HG03469 (cell line): ENCODE measurements around the gene GTPBP2.
"Not testable (repeated sequence)": the region's sequence is repeated elsewhere in the genome, so short reads cannot be mapped to it uniquely, and the experiment has no call there.

Experiments used
- ATAC-seq: cut with Tn5 transposase; IDR thresholded peaks from one replicate; pipeline ENCODE4 v1.9.1; 2021; ENCODE audit warnings: mild to moderate bottlenecking, moderate library complexity, moderate number of reproducible peaks; ENCODE audit not compliant: unreplicated experiment

GTPBP2 gene

GRCh38 chr6:43624786-43625288 lies 4.2 kb downstream of the GTPBP2 start:
- no peak for ATAC-seq

GRCh38 chr6:43623880-43624785 lies 4.9 kb downstream of the GTPBP2 start:
- ATAC-seq: no peak

- ATAC-seq: no peak
These were observed 6.5 kb downstream of the GTPBP2 start for GRCh38 chr6:43622541-43622940.

GRCh38 chr6:43621836-43622180 lies 7.3 kb downstream of the GTPBP2 start:
- no peak for ATAC-seq

- no peak for ATAC-seq
These were observed 7.8 kb downstream of the GTPBP2 start for GRCh38 chr6:43621078-43621835.

GRCh38 chr6:43616725-43617472 lies 12.2 kb downstream of the GTPBP2 start:
- ATAC-seq: no peak

GRCh38 chr6:43614396-43614730 lies 14.7 kb downstream of the GTPBP2 start:
- ATAC-seq: no peak

GRCh38 chr6:43613721-43614395 lies 15.2 kb downstream of the GTPBP2 start:
- no peak for ATAC-seq

- ATAC-seq: no peak
These were observed 18.6 kb downstream of the GTPBP2 start for GRCh38 chr6:43610431-43610830.

- no peak for ATAC-seq
These were observed 19.7 kb downstream of the GTPBP2 start for GRCh38 chr6:43609402-43609801.

- ATAC-seq: no peak
These were observed 20.3 kb downstream of the GTPBP2 start for GRCh38 chr6:43608807-43609206.

- no peak for ATAC-seq
These were observed 20.7 kb downstream of the GTPBP2 start for GRCh38 chr6:43608310-43608763.

- no peak for ATAC-seq
These were observed 23.0 kb downstream of the GTPBP2 start for GRCh38 chr6:43606019-43606418.

GRCh38 chr6:43604174-43604573 lies 24.9 kb downstream of the GTPBP2 start:
- no peak for ATAC-seq

- no peak for ATAC-seq
These were observed 28.5 kb downstream of the GTPBP2 start for GRCh38 chr6:43600595-43600994.

GRCh38 chr6:43593938-43594337 lies 35.1 kb downstream of the GTPBP2 start:
- no peak for ATAC-seq

GRCh38 chr6:43589564-43589963 lies 39.5 kb downstream of the GTPBP2 start:
- ATAC-seq: not testable (repeated sequence)

GRCh38 chr6:43588194-43588593 lies 40.9 kb downstream of the GTPBP2 start:
- no peak for ATAC-seq

GRCh38 chr6:43584892-43585570 lies 44.0 kb downstream of the GTPBP2 start:
- ATAC-seq: no peak

- no peak for ATAC-seq
These were observed 46.2 kb downstream of the GTPBP2 start for GRCh38 chr6:43582911-43583310.
